IMR-90 (cell line): Measurements from ENCODE around the gene PEX16. TPM values are rescaled to one million over a fixed set of nuclear protein-coding genes. Genes with fewer than 3 reads are reported as not detected.

Experiments
- ATAC-seq: fragments of 200-7000 bp; cut with Tn5 transposase; 2 replicates; pipeline ENCODE4 v1.9.1; 2020; ENCODE audit warnings: low read depth, mild to moderate bottlenecking, moderate library complexity
- BruUV-seq: library from RNA; stranded (reverse); fragments of 400-500 nt; replicated peaks from 2 replicates; lab custom pipeline; 2021; lab: Mats Ljungman, UMichigan
- CTCF ChIA-PET: fragments of 300-600 bp; formaldehyde crosslinking; extraction: SDS; loops from one replicate; lab custom pipeline; 2021; ENCODE audit warnings: antibody characterized with exemption; lab: Yijun Ruan, JAX
- POLR2A ChIA-PET: fragments of 300-600 bp; sonication (Branson Sonifier 250); formaldehyde crosslinking; loops from one replicate; lab custom pipeline; 2022; ENCODE audit warnings: antibody characterized with exemption; ENCODE audit not compliant: unreplicated experiment; lab: Charles Lee
- DNase-seq: peaks from one replicate; pipeline ENCODE4 v3.0.0; 2013
- H2AFZ ChIP-seq: replicated peaks from 2 replicates; pipeline ENCODE3; 2013; ENCODE audit warnings: low read length, mild to moderate bottlenecking; ENCODE audit not compliant: poor library complexity
- H2AK5ac ChIP-seq: 2 replicates; pipeline ENCODE4 v1.6.1; 2013; ENCODE audit warnings: low read depth, low read length, inconsistent platforms
- H2AK9ac ChIP-seq: replicated peaks from 2 replicates; pipeline ENCODE3; 2013; ENCODE audit warnings: mild to moderate bottlenecking, low read depth, low read length, moderate library complexity; ENCODE audit not compliant: poor library complexity
- H2BK120ac ChIP-seq: 2 replicates; pipeline ENCODE4 v1.6.1; 2013; ENCODE audit warnings: low read depth, low read length, inconsistent platforms
- H2BK15ac ChIP-seq: 3 replicates; pipeline ENCODE4 v1.6.1; 2013; ENCODE audit warnings: low read depth, low read length, inconsistent platforms
- H2BK20ac ChIP-seq: 2 replicates; pipeline ENCODE4 v1.6.1; 2013; ENCODE audit warnings: low read depth, mild to moderate bottlenecking, inconsistent platforms, low read length, moderate library complexity
- H2BK5ac ChIP-seq: 2 replicates; pipeline ENCODE4 v1.6.1; 2013; ENCODE audit warnings: mild to moderate bottlenecking, low read depth, low read length, inconsistent platforms; ENCODE audit not compliant: poor library complexity, severe bottlenecking
- H3K14ac ChIP-seq: replicated peaks from 2 replicates; pipeline ENCODE4 v1.6.1; 2013; ENCODE audit warnings: low read depth, low read length, inconsistent platforms
- H3K18ac ChIP-seq: 2 replicates; pipeline ENCODE4 v1.6.1; 2013; ENCODE audit warnings: low read depth, low read length, control low read depth
- H3K23ac ChIP-seq: 2 replicates; pipeline ENCODE4 v1.6.1; 2013; ENCODE audit warnings: low read depth, low read length, inconsistent platforms
- H3K27ac ChIP-seq: 2 replicates; pipeline ENCODE4 v1.5.1; 2013; ENCODE audit warnings: mild to moderate bottlenecking, control low read depth, low read length; ENCODE audit not compliant: insufficient read depth
- H3K27me3 ChIP-seq: 2 replicates; pipeline ENCODE4 v1.6.1; 2013; ENCODE audit warnings: low read length; ENCODE audit not compliant: control insufficient read depth, insufficient read depth
- H3K36me3 ChIP-seq: 2 replicates; pipeline ENCODE4 v1.6.1; 2013; ENCODE audit warnings: low read length, mixed read lengths; ENCODE audit not compliant: control insufficient read depth, insufficient read depth
- H3K4ac ChIP-seq: 2 replicates; pipeline ENCODE4 v1.6.1; 2013; ENCODE audit warnings: low read depth, low read length, inconsistent platforms
- H3K4me1 ChIP-seq: 2 replicates; pipeline ENCODE4 v1.6.1; 2013; ENCODE audit warnings: low read length, mixed read lengths; ENCODE audit not compliant: control insufficient read depth, insufficient read depth
- H3K4me2 ChIP-seq: 2 replicates; pipeline ENCODE4 v1.6.1; 2013; ENCODE audit warnings: low read depth, mild to moderate bottlenecking, control low read depth, low read length, moderate library complexity
- H3K4me3 ChIP-seq: 2 replicates; pipeline ENCODE4 v1.5.1; 2013; ENCODE audit warnings: low read depth, mild to moderate bottlenecking, control low read depth, low read length, moderate library complexity; ENCODE audit not compliant: insufficient read depth
- H3K56ac ChIP-seq: 2 replicates; pipeline ENCODE4 v1.6.1; 2013; ENCODE audit warnings: low read length, inconsistent platforms; ENCODE audit not compliant: insufficient read depth; ENCODE audit errors: extremely low read depth
- H3K79me1 ChIP-seq, 2 experiments: 2 replicates each; pipeline ENCODE4 v1.6.1; 2013; ENCODE audit warnings: low read length in 2 of 2, inconsistent platforms in 1 of 2, low read depth in 1 of 2
- H3K9ac ChIP-seq: 2 replicates; pipeline ENCODE4 v1.6.1; 2013; ENCODE audit warnings: low read depth, low read length, control low read depth
- H3K9me1 ChIP-seq: 2 replicates; pipeline ENCODE4 v1.6.1; 2013; ENCODE audit warnings: low read length, inconsistent platforms; ENCODE audit not compliant: insufficient read depth
- H3K9me3 ChIP-seq: 2 replicates; pipeline ENCODE4 v1.6.1; 2013; ENCODE audit warnings: low read length; ENCODE audit not compliant: control insufficient read depth, insufficient read depth
- H4K20me1 ChIP-seq: 2 replicates; pipeline ENCODE4 v1.6.1; 2013; ENCODE audit warnings: low read length, inconsistent platforms; ENCODE audit not compliant: insufficient read depth
- H4K5ac ChIP-seq: 2 replicates; pipeline ENCODE4 v1.6.1; 2013; ENCODE audit warnings: mild to moderate bottlenecking, low read depth, low read length, control low read depth
- H4K8ac ChIP-seq, 2 experiments: 2 replicates each; pipeline ENCODE4 v1.6.1; 2013; ENCODE audit warnings: low read depth in 2 of 2, low read length in 2 of 2, control low read depth in 1 of 2, inconsistent platforms in 1 of 2
- H4K91ac ChIP-seq: 2 replicates; pipeline ENCODE4 v1.6.1; 2013; ENCODE audit warnings: low read depth, low read length, inconsistent platforms; ENCODE audit not compliant: insufficient read depth
- BHLHE40 ChIP-seq: fragments of 150-350 bp; IDR thresholded peaks from 2 replicates; pipeline ENCODE4 v1.6.1; 2016; ENCODE audit warnings: mild to moderate bottlenecking, low read depth, low read length
- FOS ChIP-seq: fragments of 150-350 bp; IDR thresholded peaks from 2 replicates; pipeline ENCODE4 v1.6.1; 2016; ENCODE audit warnings: low read depth, low read length
- RAD21 ChIP-seq: IDR thresholded peaks from 2 replicates; pipeline ENCODE4 v1.6.1; 2012; ENCODE audit warnings: low read length, improper control_type of control experiment
- WGBS, 2 experiments: methylation state at CpG; one replicate each; pipeline versions ENCODE4 v1.1.5 to v1.1.7; 2013; ENCODE audit warnings: missing lambda C conversion rate in 2 of 2; ENCODE audit not compliant: insufficient read length in 1 of 2; ENCODE audit errors: extremely low coverage in 2 of 2; 5-methylcytosine and 5-hydroxymethylcytosine counted together
- dilution Hi-C: fragments of 300-500 bp; cut with HindIII; formaldehyde crosslinking; loops from one replicate; pipeline ENCODE4 v1.14.3; 2018; ENCODE audit warnings: low sequenced_read_pairs; ENCODE audit not compliant: unreplicated experiment
- in situ Hi-C: fragments of 300-500 bp; cut with MboI; formaldehyde crosslinking; loops from 3 replicates; pipeline ENCODE4 v1.14.3; 2019; ENCODE audit warnings: low sequenced_read_pairs, inconsistent platforms, mixed read lengths
- intact Hi-C: fragments of 100-400 bp; cut with micrococcal nuclease; formaldehyde crosslinking; loops from 2 replicates; pipeline ENCODE4 v1.10.0; 2022
- polyA plus RNA-seq, 3 experiments: library from polyadenylated mRNA; depleted of rRNA; stranded (reverse); fragments of >200 nt; gene quantifications; 2 replicates each; pipeline ENCODE4 v1.2.3, GENCODE V29; 2012; ENCODE audit warnings: low replicate concordance in 1 of 3
- total RNA-seq: library from RNA; depleted of rRNA; stranded (reverse); fragments of >200 nt; gene quantifications from 2 replicates; pipeline ENCODE4 v1.2.3, GENCODE V29; 2012
- TF ChIP-seq, protein P1 (sequence below): conservative IDR thresholded peaks from 2 replicates; pipeline ENCODE4 v1.5.1; 2012; ENCODE audit warnings: mild to moderate bottlenecking, low read depth, low read length, improper control_type of control experiment
- TF ChIP-seq, protein P2 (sequence below): fragments of 150-350 bp; IDR thresholded peaks from 2 replicates; pipeline ENCODE4 v1.6.1; 2016; ENCODE audit warnings: low read depth, mild to moderate bottlenecking, low read length, moderate library complexity, borderline replicate concordance

Gene PEX16
- total and polyA plus RNA-seq, 2 of the 4 experiments (the other 2 are of a cell fraction) = 17.9 to 23.3 TPM

DNA sequence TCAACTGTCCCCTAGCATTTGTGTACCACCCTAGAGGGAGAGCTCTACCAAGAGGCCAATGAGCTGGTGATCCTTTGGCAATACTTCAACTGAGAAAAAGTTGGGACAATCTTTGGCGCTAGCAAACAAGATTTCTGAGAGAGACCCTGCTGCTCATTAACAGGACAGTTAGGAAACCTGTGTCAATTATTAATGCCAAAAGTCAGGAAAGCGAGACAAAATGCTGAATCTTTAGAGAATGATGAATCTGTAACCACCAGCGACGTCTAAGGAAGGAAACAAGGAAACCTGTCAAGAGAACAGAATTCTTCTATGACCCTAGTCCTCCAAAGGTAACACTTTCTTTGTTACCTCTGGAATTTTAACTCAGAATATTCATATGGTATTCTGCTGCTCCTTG, 24.7 kb upstream of the PEX16 start:
- Histone ChIP-seq H3K36me3 (peaks cover 37% of the 10 kb centered on the region), H2BK20ac (no peak overlapping the region), H2BK5ac (no peak overlapping the region), H2AK5ac (no peak overlapping the region), H4K8ac (no peak overlapping the region), H3K9ac (no peak overlapping the region), H3K9me3 (no peaks in the 10 kb centered on the region), H4K91ac (no peak overlapping the region), H3K23ac (no peak overlapping the region), H4K5ac (no peak overlapping the region), H3K4me1 (no peaks in the 10 kb centered on the region), H3K27ac (no peak overlapping the region), H3K9me1 (no peaks in the 10 kb centered on the region), H3K79me1 (no peaks in the 10 kb centered on the region), H3K56ac (no peak overlapping the region), H2BK15ac (no peak overlapping the region), H3K18ac (no peak overlapping the region), H3K4me3 (no peak overlapping the region), H2AFZ (no peak overlapping the region), H2AK9ac (no peak overlapping the region), H2BK120ac (no peak overlapping the region), H3K14ac (no peak overlapping the region), H3K4ac (no peak overlapping the region), H3K27me3 (no peaks in the 10 kb centered on the region), H4K20me1 (no peaks in the 10 kb centered on the region), H3K4me2 (no peak overlapping the region)
- 91% methylated on average over 1 of the region's 4 CpGs; no CpG with 5 or more reads in 1 of the 2 experiments for WGBS, 2 experiments
- ATAC-seq (no peak), DNase-seq (no peak)
- no peak for TF ChIP-seq RAD21
- TF ChIP-seq, protein P1, sequence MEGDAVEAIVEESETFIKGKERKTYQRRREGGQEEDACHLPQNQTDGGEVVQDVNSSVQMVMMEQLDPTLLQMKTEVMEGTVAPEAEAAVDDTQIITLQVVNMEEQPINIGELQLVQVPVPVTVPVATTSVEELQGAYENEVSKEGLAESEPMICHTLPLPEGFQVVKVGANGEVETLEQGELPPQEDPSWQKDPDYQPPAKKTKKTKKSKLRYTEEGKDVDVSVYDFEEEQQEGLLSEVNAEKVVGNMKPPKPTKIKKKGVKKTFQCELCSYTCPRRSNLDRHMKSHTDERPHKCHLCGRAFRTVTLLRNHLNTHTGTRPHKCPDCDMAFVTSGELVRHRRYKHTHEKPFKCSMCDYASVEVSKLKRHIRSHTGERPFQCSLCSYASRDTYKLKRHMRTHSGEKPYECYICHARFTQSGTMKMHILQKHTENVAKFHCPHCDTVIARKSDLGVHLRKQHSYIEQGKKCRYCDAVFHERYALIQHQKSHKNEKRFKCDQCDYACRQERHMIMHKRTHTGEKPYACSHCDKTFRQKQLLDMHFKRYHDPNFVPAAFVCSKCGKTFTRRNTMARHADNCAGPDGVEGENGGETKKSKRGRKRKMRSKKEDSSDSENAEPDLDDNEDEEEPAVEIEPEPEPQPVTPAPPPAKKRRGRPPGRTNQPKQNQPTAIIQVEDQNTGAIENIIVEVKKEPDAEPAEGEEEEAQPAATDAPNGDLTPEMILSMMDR = no peak
- TF ChIP-seq BHLHE40 = no peak
- no peak for TF ChIP-seq FOS
- TF ChIP-seq, protein P2, sequence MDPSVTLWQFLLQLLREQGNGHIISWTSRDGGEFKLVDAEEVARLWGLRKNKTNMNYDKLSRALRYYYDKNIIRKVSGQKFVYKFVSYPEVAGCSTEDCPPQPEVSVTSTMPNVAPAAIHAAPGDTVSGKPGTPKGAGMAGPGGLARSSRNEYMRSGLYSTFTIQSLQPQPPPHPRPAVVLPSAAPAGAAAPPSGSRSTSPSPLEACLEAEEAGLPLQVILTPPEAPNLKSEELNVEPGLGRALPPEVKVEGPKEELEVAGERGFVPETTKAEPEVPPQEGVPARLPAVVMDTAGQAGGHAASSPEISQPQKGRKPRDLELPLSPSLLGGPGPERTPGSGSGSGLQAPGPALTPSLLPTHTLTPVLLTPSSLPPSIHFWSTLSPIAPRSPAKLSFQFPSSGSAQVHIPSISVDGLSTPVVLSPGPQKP = no peak
- in situ Hi-C loops = no loop called here
- POLR2A ChIA-PET = no interaction called here
- dilution Hi-C loops = no loop called here
- BruUV-seq = no TSS peak
- intact Hi-C loops = no loop called here
- CTCF ChIA-PET = interaction anchor here (0.8 to 0.9 kb wide), 2 partner anchors 9 to 13 kb away, joined by 3 read pairs; no protein-coding TSS in a partner anchor
